Measurements from ENCODE around the gene FOXR1. TPM values are rescaled to one million over a fixed set of nuclear protein-coding genes. Genes with fewer than 3 reads are reported as not detected.

FOXR1 gene, protein sequence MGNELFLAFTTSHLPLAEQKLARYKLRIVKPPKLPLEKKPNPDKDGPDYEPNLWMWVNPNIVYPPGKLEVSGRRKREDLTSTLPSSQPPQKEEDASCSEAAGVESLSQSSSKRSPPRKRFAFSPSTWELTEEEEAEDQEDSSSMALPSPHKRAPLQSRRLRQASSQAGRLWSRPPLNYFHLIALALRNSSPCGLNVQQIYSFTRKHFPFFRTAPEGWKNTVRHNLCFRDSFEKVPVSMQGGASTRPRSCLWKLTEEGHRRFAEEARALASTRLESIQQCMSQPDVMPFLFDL
- not detected for total RNA-seq

DNA sequence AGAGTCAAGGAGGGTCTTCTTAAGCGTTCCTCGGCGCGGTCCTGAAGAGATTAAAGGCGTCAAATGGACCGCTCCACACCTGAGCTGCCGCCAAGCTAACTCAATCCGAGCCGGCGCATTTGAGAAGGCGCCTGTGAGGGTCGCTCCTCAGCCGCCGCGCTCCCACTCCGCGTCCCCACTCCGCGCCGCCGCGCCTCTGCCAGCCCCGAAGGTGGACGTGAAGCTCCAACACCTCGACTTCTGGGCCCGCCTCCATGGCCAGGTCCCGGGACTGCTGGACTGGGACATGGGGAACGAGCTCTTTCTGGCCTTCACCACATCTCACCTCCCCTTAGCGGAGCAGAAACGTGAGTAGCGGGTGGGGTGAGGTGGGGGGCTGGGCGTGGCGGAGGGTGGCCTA, at the start of gene FOXR1:
TSS of gene FOXR1 (plus strand) at position 116 of the 400 bp plus-strand sequence. CDS start at position 287, 171 bp downstream.
- no peaks in the 10 kb centered on the region for H3K9me3 Mint-ChIP-seq

DNA sequence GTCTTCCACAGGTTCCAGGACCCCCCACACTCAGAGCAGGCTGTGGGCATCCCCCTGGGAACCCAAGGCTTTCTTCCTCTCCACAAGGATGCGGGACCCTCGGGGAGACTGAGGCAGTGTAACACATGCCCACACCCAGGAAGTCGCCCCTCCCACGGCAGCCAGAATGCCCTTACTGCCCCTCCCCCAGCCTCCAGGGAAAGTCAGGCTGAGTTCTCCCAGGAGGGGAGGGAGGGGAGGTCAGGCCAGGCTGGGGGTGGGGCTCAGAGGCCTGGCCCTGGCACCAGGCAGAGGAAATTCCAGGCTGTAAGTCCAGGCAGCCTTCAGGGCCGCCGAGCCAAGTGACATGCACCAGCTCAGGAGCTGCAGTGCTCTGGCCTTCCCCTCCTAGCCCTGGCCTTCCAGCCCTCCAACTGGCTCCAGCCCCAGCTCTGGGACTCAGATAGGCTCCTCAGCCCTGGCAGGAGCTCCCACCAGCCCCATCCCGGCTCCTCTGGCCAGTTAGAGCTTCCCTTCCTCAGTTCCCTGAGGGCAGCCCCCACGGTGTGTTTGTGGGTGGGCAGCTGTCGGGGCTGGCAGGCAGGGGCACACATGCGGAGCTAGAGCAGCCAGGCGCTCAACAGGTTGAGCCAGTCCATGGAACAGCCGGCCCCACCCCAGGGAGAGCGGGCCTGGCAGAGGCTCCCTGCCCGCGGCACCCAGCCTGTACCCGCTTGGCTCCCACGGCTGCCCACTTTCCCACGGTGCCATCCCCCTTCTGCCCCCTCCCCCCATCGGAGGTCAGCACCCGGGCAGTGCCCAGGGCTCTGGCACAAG, 49.4 kb upstream of the FOXR1 start:
- Mint-ChIP-seq H3K9me3 (no peaks in the 10 kb centered on the region), H3K36me3 (peaks cover 7% of the 10 kb centered on the region), H3K27ac (peak overlapping the region; percentile 100), H3K4me3 (peak overlapping the region; percentile 78), H3K4me1 (ENCODE audit: low read depth) (peaks cover 70% of the 10 kb centered on the region), H3K27me3 (no peaks in the 10 kb centered on the region)
- POLR2A ChIA-PET, result interaction anchor here (0.8 to 4.1 kb wide), 5 partner anchors 9 to 173 kb away, joined by 3 to 56 read pairs (median 3); partner anchors contain the start of gene CXCR5
- intact Hi-C loops (cut with micrococcal nuclease), result no loop called here
- CTCF ChIA-PET, result interaction anchor here (0.9 to 2.8 kb wide), 4 partner anchors 16 to 233 kb away, joined by 3 to 16 read pairs (median 6); partner anchors contain the start of gene DDX6
- DNase-seq, result no peak

More for the DNA sequence above, at the start of gene FOXR1:
- ChIA-PET POLR2A (interaction anchor here (0.6 kb wide), 1 partner anchor 1030 kb away, joined by 4 read pairs; no protein-coding TSS in a partner anchor), CTCF (no interaction called here)
- Mint-ChIP-seq H3K4me3 (no peak within 1 kb of the TSS), H3K27ac (no peak within 1 kb of the TSS), H3K36me3 (no peaks in the 10 kb centered on the region), H3K27me3 (peaks cover 15% of the 10 kb centered on the region), H3K4me1 (ENCODE audit: low read depth) (no peaks in the 10 kb centered on the region)
- intact Hi-C loops (cut with micrococcal nuclease), result no loop called here
- DNase-seq, result no peak

DNA sequence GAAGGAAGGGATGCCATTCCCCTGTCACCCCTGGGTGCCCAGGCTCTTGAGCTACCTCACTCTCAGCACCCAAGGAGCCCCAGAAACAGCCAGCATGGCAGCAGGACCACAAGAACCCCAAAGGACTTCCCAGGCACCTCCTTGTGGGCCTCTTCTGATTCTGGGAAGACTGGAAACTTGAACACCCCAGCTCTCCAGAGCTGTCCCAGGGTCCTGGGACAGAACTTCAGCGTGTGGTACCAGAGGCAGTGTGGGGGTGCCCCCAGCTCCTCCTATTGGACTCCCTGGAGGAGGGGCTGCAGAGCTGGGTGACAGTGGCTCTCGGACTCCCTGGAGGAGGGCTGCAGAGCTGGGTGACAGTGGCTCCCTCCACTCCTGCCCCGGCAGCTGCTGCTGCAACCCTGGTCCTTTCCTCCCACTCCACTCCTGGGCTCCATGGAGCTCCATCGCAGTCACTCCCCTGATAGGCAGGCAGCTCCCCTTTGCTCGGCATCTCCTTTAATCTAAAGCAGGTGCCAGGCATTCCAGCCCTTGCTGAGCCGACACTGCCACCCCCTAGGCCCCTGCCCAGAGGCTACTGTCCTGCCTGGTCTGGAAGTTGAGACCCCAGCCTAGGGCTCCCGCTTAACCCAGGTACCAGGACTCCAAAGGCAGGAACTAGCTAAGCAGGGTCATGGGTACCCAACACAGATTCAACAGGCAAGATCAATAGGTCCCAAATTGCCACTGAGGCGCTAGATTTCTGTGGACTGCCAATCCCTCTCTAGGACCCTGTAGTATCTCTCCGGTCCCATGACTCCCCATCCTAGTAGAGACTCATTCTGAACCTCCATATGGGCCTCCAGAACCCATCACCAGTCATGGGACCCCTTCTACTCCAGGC, 48.6 kb upstream of the FOXR1 start:
- no peaks in the 10 kb centered on the region for H3K9me3 Mint-ChIP-seq
- ChIA-PET CTCF (interaction anchor here (0.9 to 2.8 kb wide), 4 partner anchors 17 to 233 kb away, joined by 3 to 16 read pairs (median 6); partner anchors contain the start of gene DDX6), POLR2A (interaction anchor here (0.6 to 4.1 kb wide), 6 partner anchors 10 to 172 kb away, joined by 3 to 56 read pairs (median 3); partner anchors contain the start of genes CXCR5 and DDX6)
- peaks cover 3% of the 10 kb centered on the region for H3K36me3 Mint-ChIP-seq
- H3K4me3 Mint-ChIP-seq, result peak overlapping the region; percentile 78
- H3K4me1 Mint-ChIP-seq (ENCODE audit: low read depth), result peaks cover 70% of the 10 kb centered on the region
- no peaks in the 10 kb centered on the region for H3K27me3 Mint-ChIP-seq
- intact Hi-C loops (cut with micrococcal nuclease), result no loop called here
- H3K27ac Mint-ChIP-seq, result peak overlapping the region; percentile 88
- no peak for DNase-seq

DNA sequence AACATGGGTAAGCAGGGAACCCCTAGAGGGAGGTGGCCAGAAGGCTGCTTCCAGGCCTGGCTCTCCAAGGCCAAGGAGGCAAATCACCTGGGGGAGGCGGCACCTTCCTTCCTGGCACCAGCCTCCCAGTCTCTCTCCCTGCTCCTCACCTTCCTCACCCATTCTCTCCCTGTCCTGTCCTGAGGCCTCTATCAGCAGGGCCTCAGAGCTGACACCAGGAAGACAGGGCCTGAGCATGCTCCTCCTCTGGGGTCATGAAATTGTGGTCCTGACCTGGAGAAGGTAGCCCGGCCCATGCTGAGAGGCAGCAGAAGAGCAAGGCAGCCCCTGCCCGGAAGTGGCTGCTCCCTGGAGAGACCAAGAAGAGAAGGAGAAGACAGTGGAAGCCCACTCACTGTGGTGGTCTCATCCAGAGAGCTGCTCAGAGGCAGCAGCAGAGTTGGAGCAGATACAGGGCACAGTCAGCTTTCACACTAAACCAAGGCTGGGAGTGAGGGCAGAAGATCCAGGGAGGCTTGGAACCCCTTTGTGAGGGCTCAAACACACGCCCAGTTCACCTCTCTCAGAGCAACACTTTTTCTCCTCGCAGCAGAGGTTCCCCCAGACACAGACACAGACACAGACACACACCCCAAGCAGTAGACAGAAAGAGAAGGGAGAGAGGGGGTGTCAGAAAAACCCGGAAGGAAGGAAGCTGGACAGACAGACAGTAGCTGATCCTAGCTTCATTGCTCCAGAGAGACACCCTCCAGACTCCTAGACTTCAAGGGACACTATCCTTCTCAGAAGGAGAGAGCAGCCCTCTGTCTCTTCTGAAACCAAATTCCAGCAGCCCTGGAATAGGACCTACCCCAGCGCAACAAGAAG, 47.6 kb upstream of the FOXR1 start:
- peaks cover 3% of the 10 kb centered on the region for H3K36me3 Mint-ChIP-seq
- intact Hi-C loops (cut with micrococcal nuclease), result no loop called here
- no peaks in the 10 kb centered on the region for H3K27me3 Mint-ChIP-seq
- CTCF ChIA-PET, result interaction anchor here (1.5 to 2.8 kb wide), 3 partner anchors 11 to 234 kb away, joined by 5 to 16 read pairs (median 10); no protein-coding TSS in a partner anchor
- peak overlapping the region; percentile 88 for H3K27ac Mint-ChIP-seq
- peaks cover 67% of the 10 kb centered on the region for H3K4me1 Mint-ChIP-seq (ENCODE audit: low read depth)
- no peak for DNase-seq
- peak overlapping the region; percentile 78 for H3K4me3 Mint-ChIP-seq
- POLR2A ChIA-PET, result interaction anchor here (0.6 to 4.1 kb wide), 6 partner anchors 11 to 171 kb away, joined by 3 to 56 read pairs (median 8); partner anchors contain the start of gene DDX6
- H3K9me3 Mint-ChIP-seq, result no peaks in the 10 kb centered on the region

DNA sequence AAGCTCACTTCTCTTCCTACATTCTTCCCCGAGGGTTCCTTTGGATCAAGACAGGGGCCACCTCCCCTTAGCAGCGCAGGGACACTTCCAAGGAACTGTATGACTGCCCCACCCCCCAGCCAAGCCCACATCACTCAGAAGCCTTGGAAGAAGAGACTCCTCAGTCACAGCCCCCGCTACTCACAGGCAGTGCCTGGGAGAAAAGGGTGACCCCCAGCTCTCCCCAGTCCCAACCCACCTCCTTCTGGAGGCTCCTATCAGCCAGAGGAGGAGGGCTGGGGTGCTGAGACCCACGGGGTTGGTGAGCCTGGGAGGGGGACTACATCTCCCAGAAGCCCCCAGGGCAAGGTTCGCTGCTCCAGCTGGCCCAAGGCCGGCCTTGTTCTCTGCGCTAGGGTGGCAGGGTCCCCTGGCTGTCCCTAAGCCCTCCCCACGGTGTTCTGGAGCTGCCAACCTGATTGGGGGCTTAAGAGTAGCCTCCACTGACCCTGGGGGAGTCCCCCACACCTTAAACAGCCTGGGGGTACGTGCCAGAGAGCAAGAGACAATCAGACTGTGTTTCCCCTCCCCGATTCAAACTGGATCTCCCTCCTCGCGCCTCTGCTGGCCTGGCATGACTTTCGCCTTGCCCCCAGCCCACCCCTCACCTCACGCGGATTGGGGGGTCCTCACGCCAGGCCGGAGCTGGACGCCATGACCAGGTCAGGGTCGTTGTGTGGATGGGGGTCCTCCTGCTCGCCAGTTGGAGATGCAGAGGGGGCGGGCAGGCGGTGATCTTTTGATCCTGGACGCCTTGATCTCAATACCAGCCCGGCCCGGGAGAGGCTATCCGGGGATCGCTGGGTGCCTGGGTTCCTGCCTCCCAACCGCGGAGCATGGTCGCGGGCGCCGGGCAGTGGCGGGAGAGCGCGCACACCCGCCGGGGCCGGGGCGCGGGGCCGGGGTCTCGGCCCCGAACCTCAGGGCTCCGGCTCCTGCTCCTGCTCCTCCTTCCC, 46.7 kb upstream of the FOXR1 start:
- Mint-ChIP-seq H3K9me3 (no peaks in the 10 kb centered on the region), H3K4me3 (peak overlapping the region; percentile 78), H3K36me3 (peaks cover 3% of the 10 kb centered on the region), H3K4me1 (ENCODE audit: low read depth) (peaks cover 58% of the 10 kb centered on the region), H3K27ac (peak overlapping the region; percentile 88), H3K27me3 (no peaks in the 10 kb centered on the region)
- ChIA-PET POLR2A (interaction anchor here (0.9 to 4.1 kb wide), 8 partner anchors 10 to 136 kb away, joined by 3 to 56 read pairs (median 6); partner anchors contain the start of genes CENATAC and DDX6), CTCF (interaction anchor here (0.9 to 9.9 kb wide), 12 partner anchors 10 to 235 kb away, joined by 3 to 311 read pairs (median 5); no protein-coding TSS in a partner anchor)
- DNase-seq, result peak; percentile 70
- intact Hi-C loops (cut with micrococcal nuclease), result loop anchor here (5.0 kb wide), 3 partner anchors 33 to 182 kb away; partner anchors contain the start of genes C2CD2L, RPS25 and TRAPPC4

DNA sequence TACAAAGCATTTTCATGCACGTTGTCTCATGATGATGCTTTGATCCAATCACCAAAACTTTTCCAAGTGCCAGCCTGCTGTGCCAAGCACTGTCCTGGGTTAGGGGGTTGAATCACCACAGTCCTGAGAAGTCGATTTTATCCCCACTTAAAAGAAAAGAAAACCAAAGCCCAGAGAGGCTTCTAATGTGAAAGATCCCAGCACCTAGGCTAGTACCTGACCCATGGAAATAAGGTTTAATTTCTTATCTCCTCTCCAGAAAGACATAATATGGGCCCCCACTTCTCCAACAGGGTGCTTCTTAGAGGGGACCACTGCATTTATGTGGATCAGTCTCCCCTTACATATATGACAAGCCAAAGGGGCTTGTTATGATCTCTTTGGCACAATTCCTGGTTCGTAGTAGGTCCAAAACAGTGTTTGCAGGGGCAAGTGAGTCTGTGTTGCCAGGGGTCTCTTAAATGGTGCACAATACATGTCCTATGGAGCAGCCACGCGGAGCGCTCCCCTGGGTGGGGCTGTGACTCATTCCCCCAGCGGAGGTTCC, 43.9 kb upstream of the FOXR1 start:
- H3K27ac Mint-ChIP-seq, result peak overlapping the region; percentile 98
- ChIA-PET CTCF (interaction anchor here (0.7 to 9.9 kb wide), 5 partner anchors 10 to 238 kb away, joined by 3 to 311 read pairs (median 4); no protein-coding TSS in a partner anchor), POLR2A (interaction anchor here (0.7 to 3.6 kb wide), 3 partner anchors 9 to 51 kb away, joined by 3 to 37 read pairs (median 3); no protein-coding TSS in a partner anchor)
- peak overlapping the region; percentile 94 for H3K4me3 Mint-ChIP-seq
- DNase-seq, result no peak
- H3K4me1 Mint-ChIP-seq (ENCODE audit: low read depth), result peaks cover 51% of the 10 kb centered on the region
- H3K36me3 Mint-ChIP-seq, result peaks cover 3% of the 10 kb centered on the region
- no peaks in the 10 kb centered on the region for H3K27me3 Mint-ChIP-seq
- no peaks in the 10 kb centered on the region for H3K9me3 Mint-ChIP-seq
- intact Hi-C loops (cut with micrococcal nuclease), result loop anchor here (1.0 to 5.0 kb wide), 8 partner anchors 13 to 194 kb away; partner anchors contain the start of genes C2CD2L, DDX6, HINFP and RPS25

DNA sequence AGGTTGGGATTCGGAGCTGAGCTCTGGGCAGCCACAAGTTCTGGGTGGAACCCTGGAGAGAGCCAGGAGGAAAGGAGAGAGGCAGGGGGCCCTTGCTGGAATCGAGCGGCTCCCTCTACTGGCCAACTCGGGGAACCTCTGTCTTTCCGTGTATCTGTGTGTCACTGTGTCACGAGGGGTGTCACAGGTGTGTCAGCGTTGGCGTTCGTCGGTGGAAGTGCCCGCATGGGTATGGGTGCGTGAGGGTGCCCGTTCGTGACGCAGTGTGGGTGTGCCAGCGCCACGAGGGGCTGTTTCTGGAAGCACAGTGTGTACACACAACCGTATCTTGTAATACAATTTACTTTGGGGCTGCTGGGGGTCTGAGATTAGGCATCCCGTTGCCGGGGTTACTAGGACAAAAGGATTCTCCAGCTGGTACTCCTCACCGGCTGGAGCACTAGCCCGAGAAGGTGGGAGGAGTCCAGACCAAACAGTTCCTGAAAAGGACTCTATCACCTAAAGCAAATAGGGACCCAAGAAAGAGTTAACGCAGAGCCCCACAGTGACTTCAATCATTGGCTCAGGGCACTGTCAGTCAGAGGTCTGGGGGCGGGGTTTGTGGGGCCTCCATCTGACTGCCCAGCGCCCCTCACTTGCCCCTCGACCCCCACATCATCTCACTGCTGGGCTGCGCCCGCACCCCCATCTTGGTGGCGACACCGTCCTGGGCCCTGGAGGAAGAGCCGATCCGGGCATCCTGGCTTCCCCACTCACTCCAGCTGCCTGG, 43.3 kb upstream of the FOXR1 start:
- Mint-ChIP-seq H3K27ac (peak overlapping the region; percentile 98), H3K36me3 (peaks cover 3% of the 10 kb centered on the region), H3K4me1 (ENCODE audit: low read depth) (peaks cover 44% of the 10 kb centered on the region)

DNA sequence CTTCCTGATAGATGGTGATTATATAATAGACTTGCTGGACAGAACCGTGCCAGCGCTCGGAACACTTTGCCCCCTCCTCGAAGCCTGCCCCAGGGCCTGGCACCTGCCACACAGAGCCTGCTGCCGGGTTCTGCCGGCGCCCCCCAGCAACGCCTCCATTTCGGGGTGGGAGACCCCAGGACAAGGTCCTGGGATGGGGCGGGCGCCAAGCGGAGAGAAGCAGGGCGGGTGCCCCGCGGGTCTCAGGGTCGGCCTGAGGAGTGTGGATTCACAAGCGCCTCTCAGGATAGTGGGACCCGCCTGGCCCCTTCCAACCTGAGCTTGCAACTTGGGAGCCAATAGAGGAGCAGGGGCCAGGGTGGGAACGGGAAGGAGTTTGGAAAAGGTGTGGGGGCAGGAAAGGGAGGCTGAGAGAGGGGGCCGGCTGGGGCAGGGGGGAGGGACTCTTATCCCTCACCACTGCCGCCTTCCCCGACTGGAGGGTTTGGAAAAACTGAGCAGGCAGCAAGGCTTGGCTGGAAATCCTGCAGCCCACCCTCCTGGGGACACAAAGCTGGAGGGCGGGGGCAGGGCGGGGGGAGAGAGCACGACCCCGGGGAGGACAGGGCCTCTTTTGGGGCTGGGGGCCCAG, 42.6 kb upstream of the FOXR1 start:
- peak; percentile 66 for DNase-seq
- Mint-ChIP-seq H3K27ac (peak overlapping the region; percentile 98), H3K4me3 (peak overlapping the region; percentile 94), H3K27me3 (no peaks in the 10 kb centered on the region), H3K4me1 (ENCODE audit: low read depth) (peaks cover 38% of the 10 kb centered on the region), H3K9me3 (no peaks in the 10 kb centered on the region), H3K36me3 (peaks cover 3% of the 10 kb centered on the region)
- POLR2A ChIA-PET, result interaction anchor here (0.9 to 3.6 kb wide), 4 partner anchors 10 to 140 kb away, joined by 3 to 37 read pairs (median 11); no protein-coding TSS in a partner anchor
- intact Hi-C loops (cut with micrococcal nuclease), result loop anchor here (1.0 to 5.0 kb wide), 8 partner anchors 15 to 192 kb away; partner anchors contain the start of genes C2CD2L, DDX6, HINFP and RPS25
- CTCF ChIA-PET, result interaction anchor here (0.6 to 9.9 kb wide), 13 partner anchors 8 to 270 kb away, joined by 3 to 311 read pairs (median 3); partner anchors contain the start of genes CXCR5 and UPK2

More for the DNA sequence above, 43.3 kb upstream of the FOXR1 start:
- H3K27me3 Mint-ChIP-seq, result no peaks in the 10 kb centered on the region
- POLR2A ChIA-PET, result interaction anchor here (0.9 to 3.6 kb wide), 4 partner anchors 10 to 139 kb away, joined by 3 to 37 read pairs (median 11); no protein-coding TSS in a partner anchor
- CTCF ChIA-PET, result interaction anchor here (0.6 to 9.9 kb wide), 8 partner anchors 9 to 239 kb away, joined by 3 to 311 read pairs (median 4); no protein-coding TSS in a partner anchor
- intact Hi-C loops (cut with micrococcal nuclease), result loop anchor here (1.0 to 5.0 kb wide), 8 partner anchors 14 to 193 kb away; partner anchors contain the start of genes C2CD2L, DDX6, HINFP and RPS25
- H3K4me3 Mint-ChIP-seq, result peak overlapping the region; percentile 94
- H3K9me3 Mint-ChIP-seq, result no peaks in the 10 kb centered on the region
- DNase-seq, result peak; percentile 95
